Measurements from ENCODE around the gene CCDC60.

The CCDC60 gene

GRCh38 chr12:119378903-119379302 lies 44.4 kb downstream of the CCDC60 start:
- no peak overlapping the region for H3K4me3 ChIP-seq (ENCODE audit: low read length)
- no peak for DNase-seq (ENCODE audit: low read depth, low spot score)

DNA sequence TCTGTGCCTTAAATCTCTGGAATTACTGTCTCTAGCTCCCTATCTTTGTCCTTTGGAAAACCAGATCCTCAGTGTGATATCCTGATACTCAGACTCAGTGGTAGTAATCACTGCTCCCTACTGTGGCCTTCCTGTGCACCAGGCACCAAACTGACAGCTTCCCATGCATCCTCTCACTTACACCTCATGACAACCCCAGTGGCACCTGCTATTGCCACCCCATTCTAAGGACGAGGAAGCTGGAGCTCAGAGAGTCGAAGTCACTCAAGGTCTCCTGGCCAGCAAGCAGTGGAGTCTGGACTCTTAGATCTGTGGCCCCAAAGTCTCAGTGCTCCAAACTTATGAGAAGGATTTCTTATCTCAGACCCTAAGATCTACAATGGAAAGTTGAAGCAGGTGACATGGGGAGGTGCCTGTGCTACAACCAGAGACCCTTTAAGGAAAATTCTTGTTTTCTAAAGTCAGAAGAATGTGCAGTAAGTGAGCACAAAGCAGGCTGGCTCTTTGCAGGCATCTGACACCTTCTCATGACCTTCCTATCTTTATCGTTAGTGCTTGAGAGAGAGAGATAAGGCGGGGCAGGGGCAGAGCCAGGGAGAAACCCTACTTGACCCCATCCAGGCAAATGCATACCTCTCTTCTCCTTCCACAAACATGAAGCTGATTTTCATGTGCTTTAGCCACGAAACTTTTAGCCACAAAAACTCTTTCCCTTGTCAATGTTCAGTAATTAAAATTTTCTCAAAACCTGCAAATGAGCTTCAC lies 47.1 kb downstream of the CCDC60 start:
- H3K4me3 ChIP-seq (ENCODE audit: low read length) = no peak overlapping the region
- no peak for DNase-seq (ENCODE audit: low read depth, low spot score)

DNA sequence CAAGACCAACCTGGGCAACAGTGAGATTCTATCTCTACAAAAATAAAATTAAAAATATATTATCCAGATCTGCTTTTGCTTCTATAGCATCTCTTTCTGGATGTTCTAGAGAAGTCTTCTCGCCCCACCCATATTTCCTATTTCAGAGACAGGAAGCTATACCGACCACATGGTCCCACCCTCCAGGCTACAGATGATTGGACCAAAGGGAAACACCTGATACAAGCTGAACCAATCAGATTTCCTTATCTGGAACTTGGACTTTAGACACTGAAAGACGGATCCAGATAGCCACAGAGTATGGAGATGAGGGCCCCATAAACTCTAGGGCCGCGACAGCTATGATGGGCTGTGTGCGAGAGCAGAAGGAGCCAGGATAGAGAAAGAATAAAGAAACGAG lies 48.7 kb downstream of the CCDC60 start:
- no peak overlapping the region for H3K4me3 ChIP-seq (ENCODE audit: low read length)
- peak; percentile 5 for DNase-seq (ENCODE audit: low read depth, low spot score)

GRCh38 chr12:119384340-119384739 lies 49.8 kb downstream of the CCDC60 start:
- no peak for DNase-seq (ENCODE audit: low read depth, low spot score)
- H3K4me3 ChIP-seq (ENCODE audit: low read length) = no peak overlapping the region

GRCh38 chr12:119385659-119386058 lies 51.1 kb downstream of the CCDC60 start:
- no peak for DNase-seq (ENCODE audit: low read depth, low spot score)

GRCh38 chr12:119389687-119390086 lies 55.2 kb downstream of the CCDC60 start:
- DNase-seq (ENCODE audit: low read depth, low spot score) = no peak
- no peak overlapping the region for H3K4me3 ChIP-seq (ENCODE audit: low read length)

More at GRCh38 chr12:119385659-119386058, 51.1 kb downstream of the CCDC60 start:
- H3K4me3 ChIP-seq (ENCODE audit: low read length) = no peak overlapping the region

- DNase-seq (ENCODE audit: low read depth, low spot score) = no peak
- H3K4me3 ChIP-seq (ENCODE audit: low read length) = no peak overlapping the region
Observed at GRCh38 chr12:119391673-119392072, 57.1 kb downstream of the CCDC60 start.

- no peak for DNase-seq (ENCODE audit: low read depth, low spot score)
- H3K4me3 ChIP-seq (ENCODE audit: low read length) = no peak overlapping the region
Observed at GRCh38 chr12:119393677-119394076, 59.1 kb downstream of the CCDC60 start.

GRCh38 chr12:119397540-119397939 lies 63.0 kb downstream of the CCDC60 start:
- no peak overlapping the region for H3K4me3 ChIP-seq (ENCODE audit: low read length)
- no peak for DNase-seq (ENCODE audit: low read depth, low spot score)

DNA sequence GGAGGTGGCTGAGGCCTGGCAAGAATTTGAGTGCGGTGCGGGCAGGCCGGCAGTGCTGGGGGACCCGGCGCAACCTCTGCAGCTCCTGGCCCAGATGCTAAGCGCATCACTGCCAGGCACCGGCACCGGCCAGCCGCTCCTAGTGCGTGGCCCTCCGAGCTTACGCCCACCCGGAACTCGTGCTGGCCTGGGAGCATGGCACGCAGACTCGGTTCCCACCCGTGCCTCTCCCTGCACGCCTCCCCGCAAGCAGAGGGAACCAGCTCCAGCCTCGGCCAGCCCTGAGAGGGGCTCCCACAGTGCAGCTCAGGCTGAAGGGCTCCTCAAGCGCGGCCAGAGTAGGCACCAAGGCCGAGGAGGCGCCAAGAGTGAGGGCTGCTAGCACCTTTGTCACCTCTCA lies 63.7 kb downstream of the CCDC60 start:
- H3K4me3 ChIP-seq (ENCODE audit: low read length) = no peak overlapping the region

GRCh38 chr12:119399301-119399700 lies 64.8 kb downstream of the CCDC60 start:
- H3K4me3 ChIP-seq (ENCODE audit: low read length) = no peak overlapping the region
- no peak for DNase-seq (ENCODE audit: low read depth, low spot score)

More for the DNA sequence above, 63.7 kb downstream of the CCDC60 start:
- no peak for DNase-seq (ENCODE audit: low read depth, low spot score)

GRCh38 chr12:119406308-119406707 lies 71.8 kb downstream of the CCDC60 start:
- no peak for DNase-seq (ENCODE audit: low read depth, low spot score)
- H3K4me3 ChIP-seq (ENCODE audit: low read length) = no peak overlapping the region

DNA sequence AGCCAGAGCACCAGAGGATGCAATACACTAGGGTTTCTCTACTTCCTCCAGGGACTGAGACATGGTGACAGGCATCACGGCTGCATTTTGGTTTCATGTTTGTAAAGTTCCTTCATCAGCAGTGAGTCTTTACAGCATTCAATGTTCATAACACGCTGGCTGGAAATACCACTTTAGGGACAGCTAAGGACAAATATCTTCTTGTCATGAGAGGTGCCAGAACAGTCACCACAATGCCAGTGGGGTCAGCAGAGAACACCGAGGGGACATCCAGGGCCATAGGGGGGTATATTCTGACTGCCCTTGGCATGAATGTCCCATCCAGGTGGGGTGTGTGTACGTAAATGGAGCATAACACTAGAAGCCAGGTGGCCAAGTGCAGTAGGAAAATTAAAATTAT lies 72.3 kb downstream of the CCDC60 start:
- no peak overlapping the region for H3K4me3 ChIP-seq (ENCODE audit: low read length)
- no peak for DNase-seq (ENCODE audit: low read depth, low spot score)

DNA sequence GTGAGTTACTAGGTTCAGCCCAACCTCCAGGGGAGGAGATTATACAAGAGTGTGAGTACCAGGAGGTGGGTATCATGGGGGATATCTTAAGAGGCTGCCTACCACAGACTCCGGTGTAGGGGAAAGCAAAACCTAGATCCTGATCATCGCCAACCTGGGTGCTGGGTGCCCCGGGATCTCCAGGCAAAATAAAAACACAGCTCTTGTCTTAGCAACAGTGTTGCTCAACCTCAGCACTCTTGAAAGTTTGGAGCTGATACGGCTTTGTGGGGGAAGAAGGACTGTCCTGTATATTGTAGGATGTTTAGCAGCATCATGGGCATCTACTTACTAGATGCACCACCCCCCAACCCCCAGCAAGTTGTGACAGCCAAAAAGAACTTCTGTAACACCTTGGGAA lies 74.5 kb downstream of the CCDC60 start:
- no peak for DNase-seq (ENCODE audit: low read depth, low spot score)
- no peak overlapping the region for H3K4me3 ChIP-seq (ENCODE audit: low read length)

DNA sequence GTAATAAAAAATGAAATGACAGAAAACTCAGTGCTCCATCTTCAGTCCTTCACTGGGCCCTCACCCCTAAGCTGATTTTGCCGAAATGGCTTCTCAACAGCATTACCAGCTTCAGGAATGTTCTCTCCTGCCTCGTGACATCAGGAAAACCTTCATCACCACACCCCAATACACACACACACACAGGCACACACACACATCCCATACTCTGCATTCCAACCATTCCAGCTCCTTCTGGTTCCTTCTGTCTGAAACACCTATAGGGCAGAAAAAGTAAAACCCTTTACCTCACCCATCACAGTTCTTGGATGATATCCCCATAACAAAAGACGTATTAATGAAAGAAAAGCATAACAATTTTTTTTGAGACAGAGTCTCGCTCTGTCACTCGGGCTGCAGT lies 75.9 kb downstream of the CCDC60 start:
- H3K4me3 ChIP-seq (ENCODE audit: low read length) = no peak overlapping the region
- DNase-seq (ENCODE audit: low read depth, low spot score) = no peak

GRCh38 chr12:119412306-119412705 lies 77.8 kb downstream of the CCDC60 start:
- DNase-seq (ENCODE audit: low read depth, low spot score) = no peak
- no peak overlapping the region for H3K4me3 ChIP-seq (ENCODE audit: low read length)

DNA sequence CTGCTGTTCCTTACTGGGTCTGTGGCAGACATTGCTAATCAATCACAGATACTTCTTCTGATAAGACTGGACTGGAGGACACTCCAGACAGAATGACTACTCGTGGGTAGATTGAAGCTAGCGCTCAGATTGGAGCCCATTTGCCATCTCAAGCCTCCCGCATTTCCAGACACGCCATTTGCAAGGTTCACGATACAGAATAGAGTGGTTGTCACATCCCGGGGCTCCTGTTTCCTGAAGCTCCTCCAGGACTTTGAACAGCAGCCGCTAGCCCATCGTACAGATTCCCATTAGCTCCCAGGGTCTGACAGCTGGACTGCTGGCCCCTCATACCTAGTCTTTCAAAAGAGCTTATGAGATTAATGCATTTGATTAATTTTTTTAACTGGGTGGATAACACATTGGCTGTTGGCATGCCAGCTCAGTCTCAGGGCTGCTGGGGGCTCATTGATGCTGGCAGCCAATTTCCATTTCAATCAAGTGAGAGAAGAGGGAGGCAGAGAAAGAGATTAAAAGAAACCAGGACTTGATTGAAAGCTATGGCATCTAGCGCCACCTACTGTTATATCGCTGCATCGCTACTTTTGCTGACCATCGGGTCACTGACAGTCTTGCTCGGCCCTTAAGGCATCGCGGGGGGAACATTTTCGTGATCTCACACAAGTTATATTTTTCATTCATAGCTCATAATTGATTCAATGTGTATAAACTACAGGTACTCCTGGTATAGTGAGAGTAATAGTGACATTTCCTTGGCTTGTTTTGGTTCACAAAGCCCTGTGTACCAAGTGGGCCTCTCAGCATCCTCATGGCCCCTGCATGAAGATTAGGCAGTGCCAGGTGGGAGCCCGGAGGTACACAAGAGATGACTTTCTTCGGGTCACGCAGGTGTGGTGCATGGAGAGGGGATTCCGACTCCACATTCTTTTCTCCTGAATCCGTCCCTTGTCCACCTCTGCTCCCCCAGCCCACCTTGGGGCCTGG lies 78.6 kb downstream of the CCDC60 start:
- peak; percentile 44 for DNase-seq (ENCODE audit: low read depth, low spot score)
- no peak overlapping the region for H3K4me3 ChIP-seq (ENCODE audit: low read length)

- DNase-seq (ENCODE audit: low read depth, low spot score) = no peak
- H3K4me3 ChIP-seq (ENCODE audit: low read length) = no peak overlapping the region
Observed at GRCh38 chr12:119415714-119416113, 81.2 kb downstream of the CCDC60 start.

GRCh38 chr12:119417440-119417839 lies 82.9 kb downstream of the CCDC60 start:
- no peak for DNase-seq (ENCODE audit: low read depth, low spot score)
- no peak overlapping the region for H3K4me3 ChIP-seq (ENCODE audit: low read length)

- no peak for DNase-seq (ENCODE audit: low read depth, low spot score)
- no peak overlapping the region for H3K4me3 ChIP-seq (ENCODE audit: low read length)
Observed at GRCh38 chr12:119419381-119419780, 84.9 kb downstream of the CCDC60 start.
